SK-N-SH (cell line): ENCODE measurements around the gene YKT6. TPM values are rescaled to one million over a fixed set of nuclear protein-coding genes. Genes with fewer than 3 reads are reported as not detected.

Experiments used
- CTCF ChIA-PET: fragments of 300-600, 350-600 bp; formaldehyde crosslinking; extraction: SDS; loops from one replicate; lab custom pipeline; 2021; lab: Yijun Ruan, JAX
- POLR2A ChIA-PET: fragments of 350-600 bp; sonication (Branson Sonifier 250); formaldehyde crosslinking; extraction: SDS; loops from one replicate; lab custom pipeline; 2020; ENCODE audit warnings: antibody characterized with exemption, inconsistent platforms; lab: Yijun Ruan, JAX
- DNase-seq: peaks from one replicate; pipeline ENCODE4 v3.0.0; 2012
- H2AFZ ChIP-seq: fragments of 200-600 bp; sonication (generic); 2 replicates; pipeline ENCODE4 v1.8.1; 2016; ENCODE audit warnings: antibody characterized with exemption, mild to moderate bottlenecking, low read depth
- H3F3A ChIP-seq: fragments of 200-600 bp; sonication (generic); replicated peaks from 2 replicates; pipeline ENCODE3; 2016; ENCODE audit warnings: antibody characterized with exemption, mild to moderate bottlenecking; ENCODE audit not compliant: insufficient read depth
- H3K27ac ChIP-seq, 2 experiments: fragments of 200-500 bp in 1 of 2; fragments of 200-600 bp in 1 of 2; sonication (Bioruptor generic) in 1 of 2; sonication (generic), shearing (Covaris generic) in 1 of 2; 2 replicates each; pipeline versions ENCODE4 v1.5.1 to v1.6.1; 2014 to 2016; ENCODE audit warnings: low read depth in 2 of 2, inconsistent platforms in 1 of 2, low read length in 1 of 2, mild to moderate bottlenecking in 1 of 2, mixed read lengths in 1 of 2
- H3K27me3 ChIP-seq: fragments of 200-600 bp; sonication (generic), shearing (Covaris generic); 2 replicates; pipeline ENCODE4 v1.6.1; 2016; ENCODE audit warnings: mixed run types; ENCODE audit not compliant: insufficient read depth
- H3K36me3 ChIP-seq, 2 experiments: fragments of 200-500 bp in 1 of 2; fragments of 200-600 bp in 1 of 2; sonication (Bioruptor generic) in 1 of 2; sonication (generic) in 1 of 2; replicated peaks in 1 of 2; 2 replicates each; pipeline versions ENCODE3 to v1.5.1; 2014 to 2016; ENCODE audit warnings: low read length in 1 of 2, mild to moderate bottlenecking in 1 of 2; ENCODE audit not compliant: insufficient read depth in 2 of 2, control insufficient read depth in 1 of 2
- H3K4me1 ChIP-seq, 2 experiments: fragments of 200-500 bp in 1 of 2; fragments of 200-600 bp in 1 of 2; sonication (Bioruptor generic) in 1 of 2; sonication (generic), shearing (Covaris generic) in 1 of 2; 2 replicates each; pipeline versions ENCODE4 v1.5.1 to v1.6.1; 2014 to 2016; ENCODE audit warnings: low read depth in 1 of 2, low read length in 1 of 2, mixed run types in 1 of 2; ENCODE audit not compliant: insufficient read depth in 2 of 2, control insufficient read depth in 1 of 2
- H3K4me2 ChIP-seq: fragments of 200-600 bp; sonication (generic), shearing (Covaris generic); 2 replicates; pipeline ENCODE4 v1.6.1; 2017; ENCODE audit warnings: mixed run types
- H3K4me3 ChIP-seq, 2 experiments: fragments of 200-500 bp in 1 of 2; fragments of 200-600 bp in 1 of 2; sonication (Bioruptor generic) in 1 of 2; sonication (generic), shearing (Covaris generic) in 1 of 2; 2 replicates each; pipeline versions ENCODE4 v1.5.1 to v1.8.1; 2014 to 2016; ENCODE audit warnings: low read depth in 2 of 2, inconsistent platforms in 1 of 2, low read length in 1 of 2, mild to moderate bottlenecking in 1 of 2, mixed read lengths in 1 of 2, moderate library complexity in 1 of 2
- H3K79me2 ChIP-seq: fragments of 200-600 bp; sonication (generic); 2 replicates; pipeline ENCODE4 v1.8.1; 2017; ENCODE audit warnings: mild to moderate bottlenecking; ENCODE audit not compliant: insufficient read depth
- H3K9ac ChIP-seq: fragments of 200-600 bp; sonication (generic); 2 replicates; pipeline ENCODE4 v1.6.1; 2017; ENCODE audit warnings: mixed run types
- H3K9me2 ChIP-seq: fragments of 200-600 bp; sonication (generic); 2 replicates; pipeline ENCODE4 v1.6.1; 2017; ENCODE audit warnings: mixed run types
- H3K9me3 ChIP-seq: fragments of 200-600 bp; sonication (generic); 2 replicates; pipeline ENCODE4 v1.6.1; 2017; ENCODE audit warnings: mixed run types, mild to moderate bottlenecking, moderate library complexity
- H4K20me1 ChIP-seq: fragments of 200-600 bp; sonication (generic); 2 replicates; pipeline ENCODE4 v1.6.1; 2017; ENCODE audit warnings: mild to moderate bottlenecking, mixed run types; ENCODE audit not compliant: insufficient read depth
- CHD2 ChIP-seq: fragments of 150-350 bp; IDR thresholded peaks from 2 replicates; pipeline ENCODE4 v1.6.1; 2018; ENCODE audit warnings: low read length; ENCODE audit not compliant: partially characterized antibody
- EZH2phosphoT487 ChIP-seq: fragments of 200-600 bp; sonication (generic); IDR thresholded peaks from 2 replicates; pipeline ENCODE4 v1.6.1; 2017; ENCODE audit warnings: low read depth, mixed run types, mild to moderate bottlenecking, antibody characterized with exemption, moderate library complexity, borderline replicate concordance
- GATA2 ChIP-seq: sonication (generic); formaldehyde crosslinking; IDR thresholded peaks from 2 replicates; pipeline ENCODE4 v1.5.0; 2020; ENCODE audit warnings: mild to moderate bottlenecking, missing genetic modification reagents
- JUND ChIP-seq: IDR thresholded peaks from 2 replicates; pipeline ENCODE4 v1.4.0; 2012
- MXI1 ChIP-seq: IDR thresholded peaks from 2 replicates; pipeline ENCODE4 v1.6.1; 2012; ENCODE audit warnings: mild to moderate bottlenecking, low read depth, low read length, improper control_type of control experiment
- POLR2AphosphoS5 ChIP-seq: IDR thresholded peaks from 2 replicates; pipeline ENCODE4 v1.6.1; 2012; ENCODE audit warnings: low read depth, low read length
- YY1 ChIP-seq: IDR thresholded peaks from 2 replicates; pipeline ENCODE4 v1.4.0; 2012; ENCODE audit warnings: low read depth, mild to moderate bottlenecking
- WGBS: methylation state at CpG from one replicate; pipeline ENCODE4 v1.1.6; 2017; ENCODE audit warnings: low lambda C conversion rate; 5-methylcytosine and 5-hydroxymethylcytosine counted together
- polyA plus RNA-seq, 3 experiments: library from polyadenylated mRNA; depleted of rRNA; stranded (reverse); fragments of >200 nt; gene quantifications; 2 replicates each; pipeline ENCODE4 v1.2.3, GENCODE V29; 2012
- TF ChIP-seq, protein P1 (sequence below): fragments of 150-350 bp; IDR thresholded peaks from 2 replicates; pipeline ENCODE4 v1.6.1; 2017; ENCODE audit warnings: antibody characterized with exemption, low read length, low read depth, borderline replicate concordance

YKT6 gene
- polyA plus RNA-seq, 1 of the 3 experiments (the other 2 are of a cell fraction) = 170 TPM

DNA sequence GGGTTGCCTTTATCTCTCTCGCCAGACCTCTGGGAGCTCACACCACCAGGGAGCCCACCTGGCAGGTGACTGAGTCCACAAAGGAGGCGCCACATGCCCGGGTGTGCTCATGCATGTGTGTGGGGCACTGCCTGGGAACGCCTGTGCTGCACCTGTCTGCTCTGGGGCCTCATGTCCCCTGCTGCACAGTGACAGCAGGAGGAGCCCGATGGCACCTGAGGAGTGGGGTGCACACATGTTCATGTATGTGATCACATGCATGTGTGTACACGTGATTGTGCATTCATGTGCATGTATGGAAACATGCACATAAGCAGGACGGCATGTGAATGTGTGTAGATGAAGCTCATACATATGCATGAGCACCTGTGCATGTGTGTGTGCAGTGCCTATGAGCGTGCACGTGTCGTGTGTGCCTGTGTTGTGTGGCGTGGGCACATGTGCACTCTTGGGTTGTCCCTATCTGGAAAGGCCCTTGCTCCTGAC is 22.0 kb downstream of the YKT6 start:
- H3K9me2 ChIP-seq = no peaks in the 10 kb centered on the region
- no peak for TF ChIP-seq JUND
- no peak for TF ChIP-seq GATA2
- no peak for TF ChIP-seq EZH2phosphoT487
- TF ChIP-seq, protein P1, sequence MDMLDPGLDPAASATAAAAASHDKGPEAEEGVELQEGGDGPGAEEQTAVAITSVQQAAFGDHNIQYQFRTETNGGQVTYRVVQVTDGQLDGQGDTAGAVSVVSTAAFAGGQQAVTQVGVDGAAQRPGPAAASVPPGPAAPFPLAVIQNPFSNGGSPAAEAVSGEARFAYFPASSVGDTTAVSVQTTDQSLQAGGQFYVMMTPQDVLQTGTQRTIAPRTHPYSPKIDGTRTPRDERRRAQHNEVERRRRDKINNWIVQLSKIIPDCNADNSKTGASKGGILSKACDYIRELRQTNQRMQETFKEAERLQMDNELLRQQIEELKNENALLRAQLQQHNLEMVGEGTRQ = no peak

DNA sequence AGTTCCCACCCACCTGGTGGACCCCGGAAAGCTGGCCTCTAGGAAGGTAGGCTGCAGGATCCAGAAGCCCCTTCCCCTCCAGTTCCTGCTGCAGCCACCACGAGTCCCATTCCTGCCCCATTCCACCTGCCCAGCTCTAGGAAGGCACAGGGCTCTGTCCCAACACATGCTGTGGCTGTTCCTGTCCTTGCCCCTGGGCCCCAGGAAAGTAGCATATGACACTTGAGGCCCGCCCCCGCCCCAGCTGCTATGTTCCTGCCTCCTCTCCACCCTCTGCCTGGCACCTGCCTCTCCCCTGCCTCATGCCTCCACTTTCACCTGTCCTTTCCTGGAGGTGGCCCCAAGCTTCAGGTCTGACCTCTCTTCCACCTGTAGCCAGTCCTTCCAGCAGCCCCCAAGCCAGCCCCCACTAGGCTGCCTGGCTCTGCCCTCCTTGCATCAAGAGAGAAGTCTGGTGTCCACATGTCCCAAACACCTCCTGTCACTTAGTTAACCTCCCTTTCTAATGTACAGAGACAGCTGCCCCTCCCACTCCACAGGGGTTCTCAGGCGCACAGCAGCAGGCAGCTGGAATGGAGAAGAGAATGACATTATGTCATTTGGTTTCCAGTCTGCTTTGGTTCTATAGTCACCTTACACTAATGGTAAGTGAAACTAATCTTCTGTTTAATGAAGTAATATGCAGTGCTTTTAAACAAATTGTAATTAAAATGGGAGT is 22.7 kb downstream of the YKT6 start:
- TF ChIP-seq CHD2 (peak; percentile 43), MXI1 (peak; percentile 63; the same call in 1 of the 2 replicates), POLR2AphosphoS5 (no peak), YY1 (no peak)
- H3K27ac ChIP-seq = peak overlapping the region in 1 of 2 experiments; percentile 50; a peak in 1 of 4 replicates
- ChIA-PET POLR2A (interaction anchor here (1.7 kb wide), 1 partner anchor 11 kb away, joined by 5 read pairs; no protein-coding TSS in a partner anchor), CTCF (interaction anchor here (1.1 to 6.9 kb wide), 5 partner anchors 9 to 342 kb away, joined by 4 to 70 read pairs (median 7); no protein-coding TSS in a partner anchor)
- H3K4me1 ChIP-seq = peaks cover 0 to 37% of the 10 kb centered on the region in 2 experiments; a peak in 1 of 4 replicates
- H2AFZ ChIP-seq = no peak overlapping the region
- 56% methylated on average over 5 of the region's 5 CpGs for WGBS
- no peaks in the 10 kb centered on the region for H3K9me2 ChIP-seq
- no peak overlapping the region for H3K9ac ChIP-seq
- no peaks in the 10 kb centered on the region for H3K79me2 ChIP-seq
- H3F3A ChIP-seq = no peaks in the 10 kb centered on the region
- no peak overlapping the region for H3K4me2 ChIP-seq
- DNase-seq = peak; percentile 60
- H3K9me3 ChIP-seq = no peaks in the 10 kb centered on the region
- no peaks in the 10 kb centered on the region for H3K36me3 ChIP-seq
- no peaks in the 10 kb centered on the region for H4K20me1 ChIP-seq
- no peak overlapping the region for H3K4me3 ChIP-seq
- no peaks in the 10 kb centered on the region for H3K27me3 ChIP-seq

More for the DNA sequence above, 22.0 kb downstream of the YKT6 start:
- H2AFZ ChIP-seq = no peak overlapping the region
- H3K9ac ChIP-seq = no peak overlapping the region
- no peak overlapping the region for H3K27ac ChIP-seq
- no peak for DNase-seq
- no peaks in the 10 kb centered on the region for H3K79me2 ChIP-seq
- no peaks in the 10 kb centered on the region for H3K27me3 ChIP-seq
- peaks cover 0 to 39% of the 10 kb centered on the region in 2 experiments; a peak in 1 of 4 replicates for H3K4me1 ChIP-seq
- no peaks in the 10 kb centered on the region for H3F3A ChIP-seq
- no peaks in the 10 kb centered on the region for H3K36me3 ChIP-seq
- H4K20me1 ChIP-seq = no peaks in the 10 kb centered on the region
- POLR2A ChIA-PET = interaction anchor here (0.7 to 1.7 kb wide), 2 partner anchors 12 to 1183 kb away, joined by 3 to 5 read pairs; no protein-coding TSS in a partner anchor
- no peak overlapping the region for H3K4me2 ChIP-seq
- no peak overlapping the region for H3K4me3 ChIP-seq
- 69% methylated on average over 8 of the region's 11 CpGs for WGBS
- CTCF ChIA-PET = interaction anchor here (1.1 to 6.9 kb wide), 7 partner anchors 8 to 343 kb away, joined by 4 to 70 read pairs (median 6); no protein-coding TSS in a partner anchor
- H3K9me3 ChIP-seq = no peaks in the 10 kb centered on the region
